ENCODE results near the gene CNPY4.

DNA sequence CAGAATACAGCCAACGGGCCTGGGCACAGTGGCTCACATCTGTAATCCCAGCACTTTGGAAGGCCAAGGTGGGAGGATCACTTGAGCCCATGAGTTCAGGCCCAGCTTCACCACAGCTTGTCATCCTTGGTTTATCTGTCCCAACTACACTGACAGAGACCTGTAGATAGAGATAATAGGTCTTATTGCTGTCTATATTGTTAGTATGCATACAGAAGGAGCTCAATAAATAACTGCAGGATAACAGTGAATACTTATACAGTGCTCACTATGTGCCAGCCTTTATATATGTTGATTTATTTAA is 1.3 kb downstream of the CNPY4 start:
- TF ChIP-seq, protein P1, sequence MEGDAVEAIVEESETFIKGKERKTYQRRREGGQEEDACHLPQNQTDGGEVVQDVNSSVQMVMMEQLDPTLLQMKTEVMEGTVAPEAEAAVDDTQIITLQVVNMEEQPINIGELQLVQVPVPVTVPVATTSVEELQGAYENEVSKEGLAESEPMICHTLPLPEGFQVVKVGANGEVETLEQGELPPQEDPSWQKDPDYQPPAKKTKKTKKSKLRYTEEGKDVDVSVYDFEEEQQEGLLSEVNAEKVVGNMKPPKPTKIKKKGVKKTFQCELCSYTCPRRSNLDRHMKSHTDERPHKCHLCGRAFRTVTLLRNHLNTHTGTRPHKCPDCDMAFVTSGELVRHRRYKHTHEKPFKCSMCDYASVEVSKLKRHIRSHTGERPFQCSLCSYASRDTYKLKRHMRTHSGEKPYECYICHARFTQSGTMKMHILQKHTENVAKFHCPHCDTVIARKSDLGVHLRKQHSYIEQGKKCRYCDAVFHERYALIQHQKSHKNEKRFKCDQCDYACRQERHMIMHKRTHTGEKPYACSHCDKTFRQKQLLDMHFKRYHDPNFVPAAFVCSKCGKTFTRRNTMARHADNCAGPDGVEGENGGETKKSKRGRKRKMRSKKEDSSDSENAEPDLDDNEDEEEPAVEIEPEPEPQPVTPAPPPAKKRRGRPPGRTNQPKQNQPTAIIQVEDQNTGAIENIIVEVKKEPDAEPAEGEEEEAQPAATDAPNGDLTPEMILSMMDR (conservative IDR thresholded peaks at IDR 0.05; ENCODE audit: low read length), result no peak
- no peak for TF ChIP-seq EZH2phosphoT487 (IDR thresholded peaks at IDR 0.05; ENCODE audit: borderline replicate concordance, low read depth, low read length)

All from OCI-LY7 (cell line).